GM12873 (cell line): ENCODE measurements around the gene ELMOD1.

Experiments used
- CTCF ChIP-seq: IDR thresholded peaks from 2 replicates; pipeline ENCODE4 v1.5.1; 2012; ENCODE audit warnings: low read depth, mild to moderate bottlenecking, moderate library complexity, low read length, control low read depth; ENCODE audit not compliant: insufficient read depth; ENCODE audit errors: missing control alignments

Gene ELMOD1

GRCh38 chr11:107562647-107563208, 28.2 kb upstream of the ELMOD1 start:
- no peak for TF ChIP-seq CTCF

GRCh38 chr11:107563702-107564101, 27.2 kb upstream of the ELMOD1 start:
- peak; percentile 67 for TF ChIP-seq CTCF

GRCh38 chr11:107564877-107565218, 26.1 kb upstream of the ELMOD1 start:
- no peak for TF ChIP-seq CTCF

DNA sequence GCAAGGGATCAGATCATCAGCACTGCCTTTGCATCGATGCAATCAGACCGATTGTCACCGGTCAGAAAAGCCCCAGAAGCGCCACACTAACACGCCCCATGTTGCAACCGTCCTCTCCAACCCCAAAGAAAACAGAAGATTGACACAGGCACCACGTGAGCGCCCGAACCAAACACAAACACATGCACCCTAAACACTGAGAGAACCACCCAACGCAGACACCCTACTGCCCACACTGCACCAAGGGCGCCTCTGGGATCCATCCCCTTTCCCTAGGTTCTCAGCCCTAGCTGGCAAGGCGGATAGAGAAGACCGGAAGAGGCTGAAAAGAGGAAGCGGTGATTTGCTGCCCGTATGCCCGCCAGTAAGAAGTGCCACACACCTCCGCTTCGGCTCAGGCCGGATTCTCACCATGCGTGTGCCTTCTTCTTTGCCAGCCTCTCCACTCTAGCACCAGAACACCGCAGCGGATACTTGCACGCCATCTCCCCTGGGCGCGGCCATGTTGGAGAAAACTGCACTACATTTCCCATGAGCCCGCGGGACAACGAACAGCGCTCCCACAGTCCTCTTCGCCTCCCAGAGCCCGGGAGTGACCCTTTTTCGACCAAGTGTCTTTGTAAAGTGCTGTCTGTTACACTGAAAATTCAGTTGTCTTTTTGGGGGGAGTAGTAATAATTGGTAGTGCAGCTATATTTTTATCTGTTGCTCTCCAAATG, 25.6 kb upstream of the ELMOD1 start, which contains the start of gene ALKBH8:
TSS of gene ALKBH8 (minus strand) at position 517 of the 719 bp plus-strand sequence. CDS start 4,842 bp downstream, outside the sequence.
- no peak for TF ChIP-seq CTCF

DNA sequence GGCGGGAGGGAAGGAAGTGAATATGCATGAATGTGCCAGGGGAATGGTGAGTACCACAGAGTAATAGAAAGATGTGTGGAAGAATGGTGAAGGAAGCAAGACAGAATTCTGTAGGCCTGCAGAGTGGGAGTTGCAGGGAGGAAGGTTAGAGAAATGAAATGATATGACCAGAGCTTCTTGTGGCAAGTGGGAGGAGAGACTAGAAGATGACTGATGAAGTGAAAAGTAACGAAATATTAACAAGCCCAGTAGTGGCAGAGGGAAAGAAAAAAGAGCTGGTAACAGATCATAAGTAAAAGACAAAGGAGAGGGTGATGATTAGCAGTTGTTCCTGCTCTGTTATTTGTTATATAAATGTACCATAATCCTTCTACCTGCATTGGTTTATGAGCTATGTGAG, 24.4 kb upstream of the ELMOD1 start:
- TF ChIP-seq CTCF: no peak

- TF ChIP-seq CTCF: no peak
Measured at GRCh38 chr11:107567739-107568335, 23.1 kb upstream of the ELMOD1 start.

DNA sequence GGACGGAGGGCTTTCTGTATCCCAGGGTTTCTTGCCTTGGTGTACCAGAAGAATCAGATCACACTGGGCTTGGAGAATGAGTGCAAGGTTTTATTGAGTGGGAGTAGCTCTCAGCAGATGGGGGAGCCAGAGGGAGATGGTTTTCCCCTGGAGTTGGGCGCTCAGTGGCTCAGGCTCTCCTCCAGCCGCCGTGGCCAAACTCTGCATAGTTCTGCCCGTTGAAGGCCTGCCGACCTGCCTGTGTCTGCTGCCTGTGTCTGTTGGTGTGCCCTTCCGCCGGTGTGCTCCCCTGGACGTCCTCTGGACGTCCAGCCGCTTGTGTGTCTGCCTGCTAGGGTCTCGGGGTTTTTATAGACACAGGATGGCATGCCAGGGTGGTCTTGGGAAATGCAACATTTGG, 20.9 kb upstream of the ELMOD1 start:
- TF ChIP-seq CTCF: no peak
